Left colon (tissue), 2 donors: ENCODE data around the gene FAM53B. TPM values are rescaled to one million over a fixed set of nuclear protein-coding genes. Genes with fewer than 3 reads are reported as not detected.
A peak's percentile ranks its signal among the peaks of the same experiment; 100 is the strongest.
"Not testable (repeated sequence)": the region's sequence is repeated elsewhere in the genome, so short reads cannot be mapped to it uniquely, and the experiment has no call there.

ENCODE experiments used
- ATAC-seq: fragments of 200-7000 bp; cut with Tn5 transposase; one replicate; pipeline ENCODE4 v1.9.1; 2020; ENCODE audit warnings: mild to moderate bottlenecking, moderate library complexity
- DNase-seq, 2 donors: peaks; one replicate each; pipeline ENCODE4 v3.0.0-alpha.2; 2020
- intact Hi-C, 2 donors: fragments of 100-400 bp; cut with DNase I in 1 of 2; cut with micrococcal nuclease in 1 of 2; formaldehyde crosslinking; loops; one replicate each; pipeline versions ENCODE4 v1.11.2 to v1.14.0; 2022; cut with DNase I, micrococcal nuclease
- long read RNA-seq: library from polyadenylated mRNA; unstranded; transcript quantifications from one replicate; pipeline ENCODE4 v2.0.0, GENCODE V29; 2021
- total RNA-seq, 2 donors: library from RNA; stranded (reverse); fragmentation: NEBNext Ultra II Directional; extraction: Animal tissue kit (Norgen Biotek cat#: 25700); gene quantifications; one replicate each; pipeline ENCODE4 v1.2.1, GENCODE V29; 2021
- donor health status: DM: no; HTN: no; CAD: no.
- donor health status: DM: yes; HTN: yes; CAD: no.

The FAM53B gene, protein sequence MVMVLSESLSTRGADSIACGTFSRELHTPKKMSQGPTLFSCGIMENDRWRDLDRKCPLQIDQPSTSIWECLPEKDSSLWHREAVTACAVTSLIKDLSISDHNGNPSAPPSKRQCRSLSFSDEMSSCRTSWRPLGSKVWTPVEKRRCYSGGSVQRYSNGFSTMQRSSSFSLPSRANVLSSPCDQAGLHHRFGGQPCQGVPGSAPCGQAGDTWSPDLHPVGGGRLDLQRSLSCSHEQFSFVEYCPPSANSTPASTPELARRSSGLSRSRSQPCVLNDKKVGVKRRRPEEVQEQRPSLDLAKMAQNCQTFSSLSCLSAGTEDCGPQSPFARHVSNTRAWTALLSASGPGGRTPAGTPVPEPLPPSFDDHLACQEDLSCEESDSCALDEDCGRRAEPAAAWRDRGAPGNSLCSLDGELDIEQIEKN
- total RNA-seq = 10 to 100 TPM; 31.6 to 48.0 TPM
- long read RNA-seq, partial matches to known transcripts = 0 of 1 reads
- long read RNA-seq, other reads (novel, unspliced or antisense) = 1 of 1 reads

DNA sequence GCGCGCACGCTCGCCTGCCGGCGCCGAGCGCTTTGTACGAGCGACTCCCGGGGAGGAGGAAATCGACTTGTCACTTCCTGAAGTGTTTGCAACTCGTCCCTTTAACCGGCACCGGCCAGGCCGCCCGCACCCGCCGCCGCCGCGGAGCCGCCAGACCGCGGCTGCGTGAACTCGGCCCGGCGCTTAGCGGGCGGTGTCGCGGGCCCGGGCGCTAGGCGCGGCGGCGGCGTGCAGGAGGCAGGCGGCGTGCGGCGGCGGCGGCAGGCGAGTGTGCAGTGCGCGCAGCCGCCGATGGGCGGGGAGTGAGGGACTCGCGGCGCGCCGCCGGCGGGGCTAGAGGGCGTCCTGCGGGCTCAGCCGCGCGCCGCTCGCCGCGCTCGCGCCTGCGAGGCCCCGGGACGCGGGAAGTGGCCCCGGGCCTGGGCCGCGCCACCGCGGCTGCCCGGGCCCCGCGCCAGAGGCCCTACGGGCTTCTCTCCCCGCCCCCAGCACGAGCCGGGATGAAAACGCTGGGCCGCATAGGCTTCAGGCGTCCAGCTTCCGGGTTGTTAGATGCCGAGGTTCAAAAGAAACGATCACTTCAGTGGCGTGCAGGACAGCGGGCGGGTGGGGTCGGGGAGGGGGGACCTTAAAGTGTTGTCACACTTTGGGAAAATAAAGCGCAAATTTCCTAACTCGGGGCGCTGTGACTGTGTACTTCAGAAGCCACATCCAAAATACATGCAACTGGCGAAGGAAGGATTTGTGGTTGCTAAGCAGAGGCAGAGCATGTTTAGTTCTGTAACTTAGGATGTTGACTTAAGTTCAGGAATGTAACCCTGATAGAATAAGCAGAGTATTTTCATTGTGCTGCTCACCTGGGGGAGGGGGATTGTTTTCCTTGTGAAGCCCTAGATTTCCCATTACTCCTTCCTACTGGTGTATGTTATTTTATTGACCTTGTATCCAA is at the start of gene FAM53B:
Gene FAM53B (minus strand): TSS at position 277 of the 949 bp plus-strand sequence. CDS start 37,665 bp downstream, outside the sequence.
- peak; percentile 54 for ATAC-seq
- peak; percentile 79 to 88 for DNase-seq
- intact Hi-C loops = loop anchor here (5.0 to 10.0 kb wide), 3 partner anchors 110 to 212 kb away; no protein-coding TSS in a partner anchor

DNA sequence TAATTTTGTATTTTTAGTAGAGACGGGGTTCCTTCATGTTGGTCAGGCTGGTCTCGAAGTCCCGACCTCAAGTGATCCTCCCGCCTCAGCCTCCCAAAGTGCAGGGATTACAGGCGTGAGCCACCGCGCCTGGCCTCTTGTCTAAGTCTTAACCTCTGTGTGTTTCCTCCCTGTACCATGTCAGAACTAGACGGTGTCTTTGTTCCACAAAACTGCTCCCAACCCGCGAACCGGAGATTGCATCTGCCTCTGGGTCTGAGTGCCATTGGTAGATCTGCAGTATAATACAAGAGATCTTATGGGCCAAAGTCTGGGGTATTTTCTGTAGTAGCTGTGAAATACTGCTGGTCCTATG is 48.8 kb upstream of the FAM53B start:
- ATAC-seq = no peak
- intact Hi-C loops = no loop called here

GRCh38 chr10:124791547-124792348 is 47.6 kb upstream of the FAM53B start, which contains the start of gene EEF1AKMT2:
TSS of gene EEF1AKMT2 (minus strand) at chr10:124791887. CDS start at chr10:124791833, 54 bp downstream.
- intact Hi-C loops = no loop called here
- DNase-seq (peak; percentile 76 to 87), ATAC-seq (peak; percentile 95)

More for the DNA sequence above, 48.8 kb upstream of the FAM53B start:
- peak in 1 of 2 donors; percentile 6 for DNase-seq

- DNase-seq, ATAC-seq, intact Hi-C loops: not testable (repeated sequence)
These were observed 38.7 kb upstream of the FAM53B start for GRCh38 chr10:124782900-124783299.

GRCh38 chr10:124768791-124769190 is 24.6 kb upstream of the FAM53B start:
- ATAC-seq (no peak), DNase-seq (no peak)
- intact Hi-C loops = no loop called here

DNA sequence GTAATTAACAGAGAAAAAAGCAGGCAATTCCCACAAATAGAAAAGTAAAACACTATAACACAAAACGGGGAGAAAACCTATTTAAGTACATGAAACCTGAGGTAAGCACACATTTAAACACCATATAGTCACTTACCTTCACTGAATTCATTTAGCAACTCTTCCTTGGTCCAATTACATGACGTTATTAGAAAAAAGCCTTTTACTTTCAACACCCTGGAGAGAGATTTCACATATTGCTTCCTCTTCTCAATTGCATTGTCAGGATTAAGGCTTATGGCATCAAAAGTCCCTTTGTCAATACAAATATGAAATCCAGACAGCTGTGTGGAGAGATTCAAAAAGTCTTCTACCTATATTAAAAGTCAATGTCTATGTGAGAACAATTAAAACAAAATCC is 21.1 kb upstream of the FAM53B start:
- ATAC-seq = no peak
- DNase-seq = no peak
- intact Hi-C loops = no loop called here

- intact Hi-C loops = no loop called here
- DNase-seq (no peak), ATAC-seq (no peak)
These were observed 19.1 kb upstream of the FAM53B start for GRCh38 chr10:124763267-124763666.

DNA sequence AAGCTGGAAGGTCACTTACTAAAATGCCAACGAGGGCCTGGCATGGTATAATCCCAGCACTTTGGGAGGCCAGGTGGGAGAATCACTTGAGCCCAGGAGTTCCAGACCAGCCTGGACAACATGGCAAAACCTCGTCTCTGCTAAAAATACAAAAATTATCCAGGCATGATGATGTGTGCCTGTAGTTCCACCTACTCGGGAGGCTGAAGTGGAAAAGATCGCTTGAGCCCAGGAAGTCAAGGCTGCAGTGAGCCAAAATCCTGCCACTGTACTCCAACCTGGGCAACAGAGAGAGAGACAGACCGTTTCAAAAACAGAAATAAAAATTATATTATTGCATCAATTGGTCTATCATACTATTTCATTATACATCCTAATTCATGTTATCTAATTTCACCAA is 18.1 kb upstream of the FAM53B start:
- ATAC-seq (no peak), DNase-seq (no peak)
- intact Hi-C loops = no loop called here

DNA sequence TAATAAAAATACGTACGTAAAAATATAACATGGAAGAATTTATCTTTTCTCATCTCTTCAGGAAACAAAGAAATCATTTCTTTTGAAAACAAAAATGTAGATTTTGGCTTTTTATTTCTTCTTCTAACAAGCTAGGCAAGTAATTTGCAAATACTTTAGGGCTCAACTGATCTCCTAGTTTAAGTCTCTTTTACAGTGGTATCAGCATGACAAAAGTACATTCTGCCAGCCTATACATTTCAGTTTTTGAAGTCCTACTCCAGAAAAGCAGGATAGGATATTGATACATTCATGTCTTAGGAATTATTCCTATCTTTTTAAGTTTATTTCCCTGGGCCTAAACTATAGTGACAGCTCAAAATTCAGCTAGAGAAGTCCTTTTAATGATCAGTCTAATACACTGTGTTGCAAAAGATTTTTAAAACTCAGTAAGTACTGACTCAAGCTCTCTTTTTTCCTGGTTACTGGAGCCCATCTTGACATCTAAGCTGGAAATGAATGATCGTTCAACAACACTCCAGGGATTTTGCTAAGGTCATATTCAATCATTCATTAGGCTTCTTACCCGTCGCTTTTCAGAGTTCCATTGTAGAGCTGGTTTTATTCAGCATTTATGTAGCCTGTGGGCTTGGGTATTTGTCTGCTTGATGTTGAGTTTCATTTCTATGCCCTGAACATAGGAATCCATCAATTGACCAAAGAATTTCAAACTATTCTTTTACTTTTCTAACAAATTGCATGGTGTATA is 12.2 kb upstream of the FAM53B start:
- DNase-seq (no peak), ATAC-seq (no peak)
- intact Hi-C loops = no loop called here

- intact Hi-C loops = no loop called here
- ATAC-seq (no peak), DNase-seq (no peak)
These were observed 11.4 kb upstream of the FAM53B start for GRCh38 chr10:124755581-124755980.

GRCh38 chr10:124754227-124754626 is 10.0 kb upstream of the FAM53B start:
- no peak for ATAC-seq
- DNase-seq = no peak
- intact Hi-C loops = no loop called here

- DNase-seq (no peak), ATAC-seq (no peak)
- intact Hi-C loops = loop anchor here in 1 of 2 donors (5.0 to 10.0 kb wide), 2 partner anchors 114 to 217 kb away; no protein-coding TSS in a partner anchor
These were observed 4.9 kb upstream of the FAM53B start for GRCh38 chr10:124748953-124749645.

GRCh38 chr10:124748166-124748565 is 4.0 kb upstream of the FAM53B start:
- DNase-seq (peak; percentile 31 to 33), ATAC-seq (no peak)
- intact Hi-C loops = loop anchor here in 1 of 2 donors (5.0 to 10.0 kb wide), 2 partner anchors 113 to 216 kb away; no protein-coding TSS in a partner anchor

- ATAC-seq (no peak), DNase-seq (no peak)
- intact Hi-C loops = loop anchor here in 1 of 2 donors (5.0 to 10.0 kb wide), 2 partner anchors 113 to 215 kb away; no protein-coding TSS in a partner anchor
These were observed 3.6 kb upstream of the FAM53B start for GRCh38 chr10:124747745-124748144.

- DNase-seq = no peak
- intact Hi-C loops = loop anchor here in 1 of 2 donors (5.0 to 10.0 kb wide), 2 partner anchors 112 to 215 kb away; no protein-coding TSS in a partner anchor
- peak; percentile 69 for ATAC-seq
These were observed 2.8 kb upstream of the FAM53B start for GRCh38 chr10:124746992-124747391.

DNA sequence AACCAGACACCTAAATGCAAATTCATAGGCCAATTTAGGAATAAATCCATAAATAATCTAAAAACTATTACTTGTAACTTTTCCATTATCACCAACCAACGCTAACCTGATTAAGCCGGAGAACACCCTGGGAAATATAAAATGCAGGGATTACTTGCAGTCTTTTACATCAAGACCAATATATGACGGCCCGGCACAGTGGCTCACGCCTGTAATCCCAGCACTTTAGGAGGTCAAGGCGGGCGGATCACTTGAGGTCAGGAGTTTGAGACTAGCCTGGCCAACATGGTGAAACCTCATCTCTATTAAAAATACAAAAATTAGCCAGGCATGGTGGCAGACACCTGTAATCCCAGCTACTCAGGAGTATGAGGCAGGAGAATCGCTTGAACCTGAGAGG is 2.3 kb upstream of the FAM53B start:
- DNase-seq = peak in 1 of 2 donors; percentile 23
- ATAC-seq = not testable (repeated sequence)
- intact Hi-C loops = loop anchor here in 1 of 2 donors (5.0 to 10.0 kb wide), 2 partner anchors 112 to 214 kb away; no protein-coding TSS in a partner anchor

- intact Hi-C loops = loop anchor here in 1 of 2 donors (5.0 to 10.0 kb wide), 2 partner anchors 111 to 213 kb away; no protein-coding TSS in a partner anchor
- DNase-seq (no peak), ATAC-seq (peak; percentile 10)
These were observed 1.5 kb upstream of the FAM53B start for GRCh38 chr10:124745673-124746072.
